Measurements from ENCODE around the gene ATP6V1F. TPM values are rescaled to one million over a fixed set of nuclear protein-coding genes. Genes with fewer than 3 reads are reported as not detected.

Gene ATP6V1F, protein sequence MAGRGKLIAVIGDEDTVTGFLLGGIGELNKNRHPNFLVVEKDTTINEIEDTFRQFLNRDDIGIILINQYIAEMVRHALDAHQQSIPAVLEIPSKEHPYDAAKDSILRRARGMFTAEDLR
- 100 to 1,000 TPM; 145 to 239 (median 191) TPM for polyA plus RNA-seq
- long read RNA-seq, donor 1, transcript ATP6V1F-201 (2 exons, 704 nt): major isoform, 463 of 469 reads
- long read RNA-seq, donor 1, partial matches to known transcripts: 0 of 469 reads
- long read RNA-seq, donor 1, other reads (novel, unspliced or antisense): 5 of 469 reads
- long read RNA-seq, donor 2, transcript ATP6V1F-201 (2 exons, 704 nt): major isoform, 73 of 73 reads
- long read RNA-seq, donor 2, partial matches to known transcripts: 0 of 73 reads
- long read RNA-seq, donor 2, other reads (novel, unspliced or antisense): 0 of 73 reads
- long read RNA-seq, donor 3, transcript ATP6V1F-201 (2 exons, 704 nt): major isoform, 155 of 157 reads
- long read RNA-seq, donor 3, partial matches to known transcripts: 0 of 157 reads
- long read RNA-seq, donor 3, other reads (novel, unspliced or antisense): 0 of 157 reads
- long read RNA-seq, donor 4, transcript ATP6V1F-201 (2 exons, 704 nt): major isoform, 6 of 6 reads
- long read RNA-seq, donor 4, partial matches to known transcripts: 0 of 6 reads
- long read RNA-seq, donor 4, other reads (novel, unspliced or antisense): 0 of 6 reads
- long read RNA-seq, donor 5, transcript ATP6V1F-201 (2 exons, 704 nt): major isoform, 60 of 100 reads
- long read RNA-seq, donor 5, partial matches to known transcripts: 40 of 100 reads
- long read RNA-seq, donor 5, other reads (novel, unspliced or antisense): 0 of 100 reads
- long read RNA-seq, donor 6, transcript ATP6V1F-201 (2 exons, 704 nt): major isoform, 202 of 204 reads
- long read RNA-seq, donor 6, partial matches to known transcripts: 0 of 204 reads
- long read RNA-seq, donor 6, other reads (novel, unspliced or antisense): 0 of 204 reads
- long read RNA-seq, donor 7, transcript ATP6V1F-201 (2 exons, 704 nt): major isoform, 197 of 197 reads
- long read RNA-seq, donor 7, partial matches to known transcripts: 0 of 197 reads
- long read RNA-seq, donor 7, other reads (novel, unspliced or antisense): 0 of 197 reads
- long read RNA-seq, donor 8, transcript ATP6V1F-201 (2 exons, 704 nt): major isoform, 34 of 39 reads
- long read RNA-seq, donor 8, partial matches to known transcripts: 5 of 39 reads
- long read RNA-seq, donor 8, other reads (novel, unspliced or antisense): 0 of 39 reads
- long read RNA-seq, donor 9, transcript ATP6V1F-201 (2 exons, 704 nt): major isoform, 57 of 65 reads
- long read RNA-seq, donor 9, partial matches to known transcripts: 8 of 65 reads
- long read RNA-seq, donor 9, other reads (novel, unspliced or antisense): 0 of 65 reads
- long read RNA-seq, donor 10, transcript ATP6V1F-201 (2 exons, 704 nt): major isoform, 163 of 163 reads
- long read RNA-seq, donor 10, partial matches to known transcripts: 0 of 163 reads
- long read RNA-seq, donor 10, other reads (novel, unspliced or antisense): 0 of 163 reads

GRCh38 chr7:128862571-128863432 lies at the start of gene ATP6V1F:
Gene ATP6V1F (plus strand): TSS chr7:128862856. CDS start chr7:128862905, 49 bp downstream.
- FAIRE-seq (no peak), DNase-seq (peak; percentile 99)
- Histone ChIP-seq H3K27ac (ENCODE audit: low read depth in 1 of 3, low read length in 2 of 3) (peak within 1 kb of the TSS; percentile 71 to 94 (median 73)), H3K36me3 (ENCODE audit: control insufficient read depth in 3 of 3, insufficient read depth in 2 of 3, low read depth in 1 of 3, low read length in 3 of 3) (peaks cover 0 to 36% (median 2%) of the 10 kb centered on the region in 3 donors), H3K9me3 (ENCODE audit: control insufficient read depth in 2 of 2, insufficient read depth in 1 of 2, low read depth in 1 of 2, low read length in 1 of 2) (no peaks in the 10 kb centered on the region), H3K4me1 (ENCODE audit: control insufficient read depth in 3 of 3, insufficient read depth in 2 of 3, low read depth in 1 of 3, low read length in 2 of 3) (peaks cover 0 to 7% (median 0%) of the 10 kb centered on the region in 3 donors), H3K4me3 (ENCODE audit: low read depth in 1 of 3, low read length in 3 of 3) (peak within 1 kb of the TSS; percentile 54 to 90 (median 85)), H3K27me3 (ENCODE audit: control insufficient read depth in 3 of 3, insufficient read depth in 3 of 3, low read length in 3 of 3) (no peaks in the 10 kb centered on the region)
- 0 to 1% (median 0%) methylated on average over 63 to 65 of the region's 65 CpGs for WGBS, 3 donors

DNA sequence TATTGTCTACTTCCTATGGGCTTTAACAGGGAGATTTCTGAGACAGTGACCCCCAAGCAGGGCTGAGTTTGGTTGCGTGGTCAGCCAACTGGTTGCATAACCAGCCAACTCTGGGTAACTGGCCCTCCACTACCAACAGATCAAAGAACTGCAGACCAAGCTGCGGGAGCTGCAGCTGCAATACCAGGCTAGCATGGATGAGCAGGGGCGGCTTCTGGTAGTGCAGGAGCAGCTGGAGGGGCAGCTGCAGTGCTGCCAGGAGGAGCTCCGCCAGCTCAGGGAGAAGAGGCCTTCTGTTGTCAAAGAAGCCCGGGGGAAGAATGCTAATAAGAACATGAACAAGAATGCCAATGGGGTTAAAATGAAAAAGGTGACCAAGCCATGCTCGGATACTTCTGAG lies 48.2 kb upstream of the ATP6V1F start:
- no peak overlapping the region for H3K4me3 ChIP-seq (ENCODE audit: low read depth in 1 of 3, low read length in 3 of 3)
- no peak overlapping the region for H3K27ac ChIP-seq (ENCODE audit: low read depth in 1 of 3, low read length in 2 of 3)
- DNase-seq (no peak), FAIRE-seq (no peak)
- 86 to 90% (median 88%) methylated on average over 6 of the region's 6 CpGs for WGBS, 3 donors
- H3K9me3 ChIP-seq (ENCODE audit: control insufficient read depth in 2 of 2, insufficient read depth in 1 of 2, low read depth in 1 of 2, low read length in 1 of 2): no peaks in the 10 kb centered on the region
- H3K4me1 ChIP-seq (ENCODE audit: control insufficient read depth in 3 of 3, insufficient read depth in 2 of 3, low read depth in 1 of 3, low read length in 2 of 3): peaks cover 0 to 9% (median 0%) of the 10 kb centered on the region in 3 donors
- H3K36me3 ChIP-seq (ENCODE audit: control insufficient read depth in 3 of 3, insufficient read depth in 2 of 3, low read depth in 1 of 3, low read length in 3 of 3): peaks cover 0 to 6% (median 0%) of the 10 kb centered on the region in 3 donors
- no peaks in the 10 kb centered on the region for H3K27me3 ChIP-seq (ENCODE audit: control insufficient read depth in 3 of 3, insufficient read depth in 3 of 3, low read length in 3 of 3)

GRCh38 chr7:128815289-128815942 lies 47.2 kb upstream of the ATP6V1F start:
- peaks cover 0 to 9% (median 0%) of the 10 kb centered on the region in 3 donors for H3K4me1 ChIP-seq (ENCODE audit: control insufficient read depth in 3 of 3, insufficient read depth in 2 of 3, low read depth in 1 of 3, low read length in 2 of 3)
- no peaks in the 10 kb centered on the region for H3K9me3 ChIP-seq (ENCODE audit: control insufficient read depth in 2 of 2, insufficient read depth in 1 of 2, low read depth in 1 of 2, low read length in 1 of 2)
- FAIRE-seq (no peak), DNase-seq (peak; percentile 28 to 33)
- H3K27ac ChIP-seq (ENCODE audit: low read depth in 1 of 3, low read length in 2 of 3): no peak overlapping the region
- no peaks in the 10 kb centered on the region for H3K27me3 ChIP-seq (ENCODE audit: control insufficient read depth in 3 of 3, insufficient read depth in 3 of 3, low read length in 3 of 3)
- H3K36me3 ChIP-seq (ENCODE audit: control insufficient read depth in 3 of 3, insufficient read depth in 2 of 3, low read depth in 1 of 3, low read length in 3 of 3): peaks cover 0 to 4% (median 0%) of the 10 kb centered on the region in 3 donors
- 69 to 79% (median 75%) methylated on average over 7 of the region's 7 CpGs for WGBS, 3 donors
- no peak overlapping the region for H3K4me3 ChIP-seq (ENCODE audit: low read depth in 1 of 3, low read length in 3 of 3)

GRCh38 chr7:128818694-128819093 lies 44.0 kb upstream of the ATP6V1F start:
- Histone ChIP-seq H3K9me3 (ENCODE audit: control insufficient read depth in 2 of 2, insufficient read depth in 1 of 2, low read depth in 1 of 2, low read length in 1 of 2) (no peaks in the 10 kb centered on the region), H3K27me3 (ENCODE audit: control insufficient read depth in 3 of 3, insufficient read depth in 3 of 3, low read length in 3 of 3) (peaks cover 0 to 2% (median 0%) of the 10 kb centered on the region in 3 donors), H3K4me3 (ENCODE audit: low read depth in 1 of 3, low read length in 3 of 3) (no peak overlapping the region), H3K4me1 (ENCODE audit: control insufficient read depth in 3 of 3, insufficient read depth in 2 of 3, low read depth in 1 of 3, low read length in 2 of 3) (peaks cover 0 to 3% (median 0%) of the 10 kb centered on the region in 3 donors), H3K36me3 (ENCODE audit: control insufficient read depth in 3 of 3, insufficient read depth in 2 of 3, low read depth in 1 of 3, low read length in 3 of 3) (no peaks in the 10 kb centered on the region), H3K27ac (ENCODE audit: low read depth in 1 of 3, low read length in 2 of 3) (no peak overlapping the region)
- WGBS, 3 donors: 79 to 88% (median 86%) methylated on average over 3 of the region's 3 CpGs
- no peak for DNase-seq
- FAIRE-seq: no peak

GRCh38 chr7:128821724-128822123 lies 40.9 kb upstream of the ATP6V1F start:
- Histone ChIP-seq H3K27me3 (ENCODE audit: control insufficient read depth in 3 of 3, insufficient read depth in 3 of 3, low read length in 3 of 3) (peaks cover 0 to 2% (median 0%) of the 10 kb centered on the region in 3 donors), H3K36me3 (ENCODE audit: control insufficient read depth in 3 of 3, insufficient read depth in 2 of 3, low read depth in 1 of 3, low read length in 3 of 3) (no peaks in the 10 kb centered on the region), H3K4me1 (ENCODE audit: control insufficient read depth in 3 of 3, insufficient read depth in 2 of 3, low read depth in 1 of 3, low read length in 2 of 3) (peaks cover 0 to 9% (median 0%) of the 10 kb centered on the region in 3 donors), H3K9me3 (ENCODE audit: control insufficient read depth in 2 of 2, insufficient read depth in 1 of 2, low read depth in 1 of 2, low read length in 1 of 2) (no peaks in the 10 kb centered on the region), H3K27ac (ENCODE audit: low read depth in 1 of 3, low read length in 2 of 3) (no peak overlapping the region), H3K4me3 (ENCODE audit: low read depth in 1 of 3, low read length in 3 of 3) (no peak overlapping the region)
- FAIRE-seq (no peak), DNase-seq (no peak)
- WGBS, 3 donors: 90 to 100% (median 95%) methylated on average over 4 of the region's 4 CpGs

GRCh38 chr7:128826512-128826911 lies 36.1 kb upstream of the ATP6V1F start:
- H3K4me1 ChIP-seq (ENCODE audit: control insufficient read depth in 3 of 3, insufficient read depth in 2 of 3, low read depth in 1 of 3, low read length in 2 of 3): peaks cover 0 to 47% (median 0%) of the 10 kb centered on the region in 3 donors
- WGBS, 3 donors: 83 to 92% (median 89%) methylated on average over 4 of the region's 4 CpGs
- H3K36me3 ChIP-seq (ENCODE audit: control insufficient read depth in 3 of 3, insufficient read depth in 2 of 3, low read depth in 1 of 3, low read length in 3 of 3): no peaks in the 10 kb centered on the region
- peak overlapping the region in 1 of 3 donors; percentile 89 for H3K27ac ChIP-seq (ENCODE audit: low read depth in 1 of 3, low read length in 2 of 3)
- H3K9me3 ChIP-seq (ENCODE audit: control insufficient read depth in 2 of 2, insufficient read depth in 1 of 2, low read depth in 1 of 2, low read length in 1 of 2): no peaks in the 10 kb centered on the region
- peaks cover 0 to 19% (median 7%) of the 10 kb centered on the region in 3 donors for H3K27me3 ChIP-seq (ENCODE audit: control insufficient read depth in 3 of 3, insufficient read depth in 3 of 3, low read length in 3 of 3)
- FAIRE-seq (no peak), DNase-seq (no peak)
- no peak overlapping the region for H3K4me3 ChIP-seq (ENCODE audit: low read depth in 1 of 3, low read length in 3 of 3)

DNA sequence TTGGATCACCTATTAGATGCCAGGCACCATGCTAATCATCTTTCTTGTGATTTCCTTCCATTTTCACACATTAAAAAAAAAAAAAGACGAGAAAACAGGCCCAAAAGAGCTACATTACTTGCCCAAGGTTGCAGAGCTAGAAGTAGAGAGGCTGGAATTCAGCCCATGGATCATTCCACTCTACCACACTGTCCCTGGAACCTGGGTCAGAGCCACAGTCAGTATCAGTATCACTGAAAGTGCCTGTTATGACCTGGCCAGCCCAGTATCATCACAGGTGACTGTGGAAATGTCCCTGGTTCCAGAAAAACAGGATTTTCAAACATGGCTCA lies 35.8 kb upstream of the ATP6V1F start:
- 68 to 82% (median 81%) methylated on average over 1 of the region's 1 CpG for WGBS, 3 donors
- FAIRE-seq: no peak
- Histone ChIP-seq H3K27me3 (ENCODE audit: control insufficient read depth in 3 of 3, insufficient read depth in 3 of 3, low read length in 3 of 3) (peaks cover 0 to 23% (median 9%) of the 10 kb centered on the region in 3 donors), H3K4me1 (ENCODE audit: control insufficient read depth in 3 of 3, insufficient read depth in 2 of 3, low read depth in 1 of 3, low read length in 2 of 3) (peaks cover 0 to 51% (median 0%) of the 10 kb centered on the region in 3 donors), H3K27ac (ENCODE audit: low read depth in 1 of 3, low read length in 2 of 3) (peak overlapping the region in 1 of 3 donors; percentile 89), H3K4me3 (ENCODE audit: low read depth in 1 of 3, low read length in 3 of 3) (no peak overlapping the region), H3K36me3 (ENCODE audit: control insufficient read depth in 3 of 3, insufficient read depth in 2 of 3, low read depth in 1 of 3, low read length in 3 of 3) (no peaks in the 10 kb centered on the region), H3K9me3 (ENCODE audit: control insufficient read depth in 2 of 2, insufficient read depth in 1 of 2, low read depth in 1 of 2, low read length in 1 of 2) (no peaks in the 10 kb centered on the region)
- DNase-seq: no peak

Data from small intestine (tissue), 16 donors.